ENCODE data around the gene CHST3. TPM values are rescaled to one million over a fixed set of nuclear protein-coding genes. Genes with fewer than 3 reads are reported as not detected.

The CHST3 gene
- total RNA-seq, 4 donors from 2014 or later, result 15.7 to 33.0 (median 20.6) TPM

DNA sequence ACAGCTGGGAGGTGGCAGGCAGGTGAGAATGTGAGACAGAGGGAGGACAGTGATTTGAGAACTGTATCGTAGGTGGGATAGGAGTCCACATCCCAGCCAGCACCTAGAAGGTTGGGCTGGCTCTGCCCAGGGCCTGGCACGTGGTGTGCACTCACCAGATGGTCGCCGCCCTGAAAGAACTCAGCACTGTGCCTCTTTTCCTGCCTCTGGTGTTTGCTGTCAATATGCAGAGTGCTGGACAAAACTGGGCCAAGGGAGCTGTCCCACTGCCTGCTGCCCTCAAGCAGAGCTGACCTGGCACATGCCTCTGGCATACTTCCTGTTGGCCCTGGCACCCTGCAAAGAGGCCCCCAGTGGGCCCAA, 36.8 kb downstream of the CHST3 start:
- TF ChIP-seq, protein P1, sequence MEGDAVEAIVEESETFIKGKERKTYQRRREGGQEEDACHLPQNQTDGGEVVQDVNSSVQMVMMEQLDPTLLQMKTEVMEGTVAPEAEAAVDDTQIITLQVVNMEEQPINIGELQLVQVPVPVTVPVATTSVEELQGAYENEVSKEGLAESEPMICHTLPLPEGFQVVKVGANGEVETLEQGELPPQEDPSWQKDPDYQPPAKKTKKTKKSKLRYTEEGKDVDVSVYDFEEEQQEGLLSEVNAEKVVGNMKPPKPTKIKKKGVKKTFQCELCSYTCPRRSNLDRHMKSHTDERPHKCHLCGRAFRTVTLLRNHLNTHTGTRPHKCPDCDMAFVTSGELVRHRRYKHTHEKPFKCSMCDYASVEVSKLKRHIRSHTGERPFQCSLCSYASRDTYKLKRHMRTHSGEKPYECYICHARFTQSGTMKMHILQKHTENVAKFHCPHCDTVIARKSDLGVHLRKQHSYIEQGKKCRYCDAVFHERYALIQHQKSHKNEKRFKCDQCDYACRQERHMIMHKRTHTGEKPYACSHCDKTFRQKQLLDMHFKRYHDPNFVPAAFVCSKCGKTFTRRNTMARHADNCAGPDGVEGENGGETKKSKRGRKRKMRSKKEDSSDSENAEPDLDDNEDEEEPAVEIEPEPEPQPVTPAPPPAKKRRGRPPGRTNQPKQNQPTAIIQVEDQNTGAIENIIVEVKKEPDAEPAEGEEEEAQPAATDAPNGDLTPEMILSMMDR (IDR thresholded peaks at IDR 0.05), result no peak
- TF ChIP-seq POLR2A (IDR thresholded peaks at IDR 0.05), result no peak
- H3K4me3 ChIP-seq (ENCODE audit: low read depth, poor library complexity, severe bottlenecking), result no peak overlapping the region
- 39 to 43% methylated on average over 4 of the region's 4 CpGs for WGBS, 2 donors
- intact Hi-C loops (cut with DNase I; ENCODE audit: low total_unique reads), result no loop called here
- no peak for DNase-seq (ENCODE audit: low spot score in 2 of 2)

DNA sequence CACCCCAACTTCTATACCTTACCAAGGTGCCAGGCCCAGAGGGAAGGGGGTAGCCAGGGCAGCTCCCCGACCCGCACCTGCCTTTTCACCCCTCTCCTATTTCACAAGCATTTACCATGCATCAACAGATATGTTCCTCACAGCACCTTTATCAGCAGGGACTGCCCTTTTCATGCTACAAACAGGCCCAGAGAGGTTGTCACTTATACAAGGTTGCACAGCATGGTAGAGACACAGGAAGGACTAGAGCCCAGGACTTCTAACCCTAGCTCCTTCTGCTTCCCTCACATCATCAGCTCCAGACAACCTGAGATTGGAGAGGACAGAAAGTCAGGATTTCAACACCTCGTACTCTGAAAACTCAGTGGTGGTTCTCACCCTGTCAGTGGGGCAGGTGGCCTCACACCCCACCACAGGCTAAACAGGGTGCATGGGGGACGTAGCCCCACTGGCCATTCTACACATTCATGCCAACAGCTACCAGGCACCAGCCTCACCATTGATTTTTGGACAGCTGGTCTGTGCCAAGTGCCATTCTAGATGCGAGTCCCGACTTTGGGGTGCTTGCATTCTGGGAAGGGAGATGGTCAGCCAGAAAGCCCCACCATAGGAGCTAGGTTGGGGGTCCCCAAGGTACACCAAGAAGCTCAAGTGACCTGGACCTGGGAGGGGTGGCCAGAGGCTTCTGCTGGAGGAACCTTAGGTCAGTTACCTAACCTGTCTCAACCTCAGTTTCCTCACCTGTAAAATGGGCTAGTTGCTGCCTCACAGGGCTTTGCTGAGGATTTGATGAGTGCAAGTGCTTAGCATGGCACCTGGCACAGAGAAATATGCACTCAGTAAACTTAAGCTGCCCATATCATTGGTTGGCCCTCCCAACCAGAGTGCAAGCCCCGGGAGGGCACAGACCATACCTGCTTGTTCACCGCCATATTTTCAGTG, 38.4 kb downstream of the CHST3 start:
- no peak for DNase-seq (ENCODE audit: low spot score in 2 of 2)
- H3K4me3 ChIP-seq (ENCODE audit: low read depth, poor library complexity, severe bottlenecking), result no peak overlapping the region
- intact Hi-C loops (cut with DNase I; ENCODE audit: low total_unique reads), result no loop called here
- WGBS, 2 donors, result 90 to 95% methylated on average over 7 to 8 of the region's 8 CpGs
- TF ChIP-seq, protein P1 (IDR thresholded peaks at IDR 0.05), result no peak
- no peak for TF ChIP-seq POLR2A (IDR thresholded peaks at IDR 0.05)

- H3K4me3 ChIP-seq (ENCODE audit: low read depth, poor library complexity, severe bottlenecking), result no peak overlapping the region
- 80 to 84% methylated on average over 3 of the region's 3 CpGs for WGBS, 2 donors
- TF ChIP-seq POLR2A (IDR thresholded peaks at IDR 0.05), result no peak
- intact Hi-C loops (cut with DNase I; ENCODE audit: low total_unique reads), result no loop called here
- DNase-seq (ENCODE audit: low spot score in 2 of 2), result no peak
Observed at GRCh38 chr10:72006026-72006425, 41.8 kb downstream of the CHST3 start.

- DNase-seq (ENCODE audit: low spot score in 2 of 2), result no peak
- intact Hi-C loops (cut with DNase I; ENCODE audit: low total_unique reads), result no loop called here
- TF ChIP-seq, protein P1 (IDR thresholded peaks at IDR 0.05), result no peak
- no peak overlapping the region for H3K4me3 ChIP-seq (ENCODE audit: low read depth, poor library complexity, severe bottlenecking)
- WGBS, 2 donors, result 84 to 92% methylated on average over 51 to 59 of the region's 59 CpGs
Observed at GRCh38 chr10:72007246-72007892, 43.2 kb downstream of the CHST3 start.

DNA sequence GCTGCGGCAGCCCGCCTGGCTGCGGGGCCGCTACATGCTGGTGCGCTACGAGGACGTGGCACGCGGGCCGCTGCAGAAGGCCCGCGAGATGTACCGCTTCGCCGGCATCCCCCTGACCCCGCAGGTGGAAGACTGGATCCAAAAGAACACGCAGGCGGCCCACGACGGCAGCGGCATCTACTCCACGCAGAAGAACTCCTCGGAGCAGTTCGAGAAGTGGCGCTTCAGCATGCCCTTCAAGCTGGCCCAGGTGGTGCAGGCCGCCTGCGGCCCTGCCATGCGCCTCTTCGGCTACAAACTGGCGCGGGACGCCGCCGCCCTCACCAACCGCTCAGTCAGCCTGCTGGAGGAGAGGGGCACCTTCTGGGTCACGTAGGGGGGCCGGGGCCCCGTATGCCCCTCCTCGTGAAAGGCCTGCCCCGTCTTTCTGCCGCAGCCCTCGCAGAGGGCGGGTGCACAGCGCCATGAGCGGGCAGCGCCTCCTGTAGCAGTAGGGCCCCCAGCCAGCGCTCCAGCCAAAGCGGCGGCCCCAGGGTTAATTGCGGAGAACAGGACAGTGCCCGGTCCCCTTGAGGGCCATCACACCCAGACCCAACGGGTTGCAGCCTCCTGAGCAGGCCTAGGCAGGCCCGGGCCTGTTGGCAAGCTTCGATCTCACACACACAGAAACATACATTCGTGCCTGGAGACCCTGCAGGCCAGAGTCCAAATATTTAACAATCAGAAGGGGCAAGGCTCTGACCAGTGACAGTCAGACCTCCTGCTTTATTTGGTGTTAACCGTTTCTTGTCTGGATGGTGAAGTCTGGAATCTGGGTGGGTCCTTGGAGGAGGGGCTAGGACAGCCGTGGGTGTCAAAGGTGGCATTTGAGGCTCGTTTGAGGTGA, 44.1 kb downstream of the CHST3 start:
- 79 to 81% methylated on average over 50 to 58 of the region's 58 CpGs for WGBS, 2 donors
- no peak overlapping the region for H3K4me3 ChIP-seq (ENCODE audit: low read depth, poor library complexity, severe bottlenecking)
- no peak for DNase-seq (ENCODE audit: low spot score in 2 of 2)
- intact Hi-C loops (cut with DNase I; ENCODE audit: low total_unique reads), result no loop called here
- no peak for TF ChIP-seq POLR2A (IDR thresholded peaks at IDR 0.05)
- TF ChIP-seq, protein P1 (IDR thresholded peaks at IDR 0.05), result no peak

- intact Hi-C loops (cut with DNase I; ENCODE audit: low total_unique reads), result no loop called here
- WGBS, 2 donors, result 30 to 32% methylated on average over 9 of the region's 9 CpGs
- no peak for DNase-seq (ENCODE audit: low spot score in 2 of 2)
- no peak for TF ChIP-seq POLR2A (IDR thresholded peaks at IDR 0.05)
- TF ChIP-seq, protein P1 (IDR thresholded peaks at IDR 0.05), result no peak
- no peak overlapping the region for H3K4me3 ChIP-seq (ENCODE audit: low read depth, poor library complexity, severe bottlenecking)
Observed at GRCh38 chr10:72009051-72009424, 44.8 kb downstream of the CHST3 start.

Measured in lower leg skin (tissue), 4 donors.